ENCODE data around the gene PCED1A. TPM values are rescaled to one million over a fixed set of nuclear protein-coding genes. Genes with fewer than 3 reads are reported as not detected.

Gene PCED1A
- total and polyA plus RNA-seq, 2 of the 13 experiments (the other 11 are each of a cell fraction or from before 2014, with no cell fraction given): 40.1 to 84.2 TPM

DNA sequence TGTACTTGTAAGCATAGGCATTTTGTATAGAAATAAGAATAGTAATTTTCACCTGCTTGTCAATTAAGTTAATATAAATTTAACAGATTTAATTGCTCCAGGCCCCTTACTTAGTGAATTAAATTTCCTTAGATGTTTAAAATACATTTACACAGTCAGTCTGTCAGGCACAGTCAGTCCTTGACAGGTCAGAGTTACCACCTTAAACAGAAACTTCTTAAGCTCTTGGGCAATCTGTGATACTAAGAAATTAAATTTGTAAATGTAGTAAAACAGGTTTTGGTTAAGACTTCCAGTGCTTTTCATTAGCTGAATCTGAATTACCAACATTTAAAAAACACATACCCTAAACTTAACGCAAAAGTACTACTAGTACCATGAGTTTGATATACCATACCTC, 48.8 kb upstream of the PCED1A start:
- no TSS peak for BruUV-seq (replicated peaks)
- WGBS (ENCODE audit: low lambda C conversion rate): 96% methylated on average over 1 of the region's 1 CpG
- POLR2A ChIA-PET: no interaction called here

More for the DNA sequence above, 48.8 kb upstream of the PCED1A start:
- in situ Hi-C loops (cut with HindIII; ENCODE audit: extremely low pct_ligation_motif_present, low pct_unique_long_range_greater_than_20kb): no loop called here
- Histone ChIP-seq H3K27ac (ENCODE audit: extremely low read length, insufficient read depth, low read length) (no peak overlapping the region), H3K4me1 (ENCODE audit: insufficient read depth, low read length) (peaks cover 26% of the 10 kb centered on the region), H3K36me3 (replicated peaks in 1 of 2; ENCODE audit: control insufficient read depth in 1 of 2, insufficient read depth in 2 of 2, low read length in 2 of 2) (0 out of 5 replicates have a peak, but pooled peaks cover 0 to 1% of the 10 kb centered on the region in 2 experiments), H3K4me3 (replicated peaks in 1 of 3; ENCODE audit: insufficient read depth in 1 of 3, low read depth in 2 of 3, low read length in 3 of 3) (no peak overlapping the region), H4K20me1 (ENCODE audit: insufficient read depth, low read length) (0 out of 2 replicates have a peak, but pooled peaks cover 14% of the 10 kb centered on the region), H3K9me3 (ENCODE audit: low read length) (no peaks in the 10 kb centered on the region), H3K27me3 (ENCODE audit: control insufficient read depth in 1 of 2, insufficient read depth in 2 of 2, low read length in 2 of 2) (no peaks in the 10 kb centered on the region), H2AFZ (ENCODE audit: low read length) (no peak overlapping the region), H3K9ac (ENCODE audit: insufficient read depth, low read depth, low read length) (no peak overlapping the region), H3K4me2 (ENCODE audit: low read depth, low read length) (no peak overlapping the region), H3K79me2 (ENCODE audit: insufficient read depth, low read length) (peaks cover 73% of the 10 kb centered on the region)
- CTCF ChIA-PET (ENCODE audit: low intra/inter-chr PET ratio, low total read pairs): no interaction called here
- no peak for FAIRE-seq
- no peak for DNase-seq (ENCODE audit: low spot score)
- intact Hi-C loops (cut with micrococcal nuclease; ENCODE audit: unreplicated experiment): no loop called here
- no peak for ATAC-seq
- TF ChIP-seq ZNF709 (CRISPR knock-in tag; IDR thresholded peaks at IDR 0.05) (no peak), ZC3H4 (CRISPR knock-in tag; IDR thresholded peaks at IDR 0.05; ENCODE audit: borderline replicate concordance) (no peak), ZNF619 (CRISPR knock-in tag; IDR thresholded peaks at IDR 0.05) (no peak), ZNF614 (CRISPR knock-in tag; IDR thresholded peaks at IDR 0.05; ENCODE audit: borderline replicate concordance) (no peak), ATF7 (IDR thresholded peaks at IDR 0.05) (no peak), ATF7 (CRISPR knock-in tag; IDR thresholded peaks at IDR 0.05) (no peak), HHEX (CRISPR knock-in tag; IDR thresholded peaks at IDR 0.05) (no peak), YEATS4 (CRISPR knock-in tag; IDR thresholded peaks at IDR 0.05; ENCODE audit: borderline replicate concordance) (no peak), MED13 (CRISPR knock-in tag; IDR thresholded peaks at IDR 0.05) (no peak)
- TF ChIP-seq, protein P1, sequence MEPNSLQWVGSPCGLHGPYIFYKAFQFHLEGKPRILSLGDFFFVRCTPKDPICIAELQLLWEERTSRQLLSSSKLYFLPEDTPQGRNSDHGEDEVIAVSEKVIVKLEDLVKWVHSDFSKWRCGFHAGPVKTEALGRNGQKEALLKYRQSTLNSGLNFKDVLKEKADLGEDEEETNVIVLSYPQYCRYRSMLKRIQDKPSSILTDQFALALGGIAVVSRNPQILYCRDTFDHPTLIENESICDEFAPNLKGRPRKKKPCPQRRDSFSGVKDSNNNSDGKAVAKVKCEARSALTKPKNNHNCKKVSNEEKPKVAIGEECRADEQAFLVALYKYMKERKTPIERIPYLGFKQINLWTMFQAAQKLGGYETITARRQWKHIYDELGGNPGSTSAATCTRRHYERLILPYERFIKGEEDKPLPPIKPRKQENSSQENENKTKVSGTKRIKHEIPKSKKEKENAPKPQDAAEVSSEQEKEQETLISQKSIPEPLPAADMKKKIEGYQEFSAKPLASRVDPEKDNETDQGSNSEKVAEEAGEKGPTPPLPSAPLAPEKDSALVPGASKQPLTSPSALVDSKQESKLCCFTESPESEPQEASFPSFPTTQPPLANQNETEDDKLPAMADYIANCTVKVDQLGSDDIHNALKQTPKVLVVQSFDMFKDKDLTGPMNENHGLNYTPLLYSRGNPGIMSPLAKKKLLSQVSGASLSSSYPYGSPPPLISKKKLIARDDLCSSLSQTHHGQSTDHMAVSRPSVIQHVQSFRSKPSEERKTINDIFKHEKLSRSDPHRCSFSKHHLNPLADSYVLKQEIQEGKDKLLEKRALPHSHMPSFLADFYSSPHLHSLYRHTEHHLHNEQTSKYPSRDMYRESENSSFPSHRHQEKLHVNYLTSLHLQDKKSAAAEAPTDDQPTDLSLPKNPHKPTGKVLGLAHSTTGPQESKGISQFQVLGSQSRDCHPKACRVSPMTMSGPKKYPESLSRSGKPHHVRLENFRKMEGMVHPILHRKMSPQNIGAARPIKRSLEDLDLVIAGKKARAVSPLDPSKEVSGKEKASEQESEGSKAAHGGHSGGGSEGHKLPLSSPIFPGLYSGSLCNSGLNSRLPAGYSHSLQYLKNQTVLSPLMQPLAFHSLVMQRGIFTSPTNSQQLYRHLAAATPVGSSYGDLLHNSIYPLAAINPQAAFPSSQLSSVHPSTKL (CRISPR knock-in tag; IDR thresholded peaks at IDR 0.05): no peak
- TF ChIP-seq, protein P2, sequence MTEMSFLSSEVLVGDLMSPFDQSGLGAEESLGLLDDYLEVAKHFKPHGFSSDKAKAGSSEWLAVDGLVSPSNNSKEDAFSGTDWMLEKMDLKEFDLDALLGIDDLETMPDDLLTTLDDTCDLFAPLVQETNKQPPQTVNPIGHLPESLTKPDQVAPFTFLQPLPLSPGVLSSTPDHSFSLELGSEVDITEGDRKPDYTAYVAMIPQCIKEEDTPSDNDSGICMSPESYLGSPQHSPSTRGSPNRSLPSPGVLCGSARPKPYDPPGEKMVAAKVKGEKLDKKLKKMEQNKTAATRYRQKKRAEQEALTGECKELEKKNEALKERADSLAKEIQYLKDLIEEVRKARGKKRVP (CRISPR knock-in tag; IDR thresholded peaks at IDR 0.05): no peak

Data from HepG2 (cell line).